ENCODE results near the gene SKAP1.
"Not testable (repeated sequence)": the region's sequence is repeated elsewhere in the genome, so short reads cannot be mapped to it uniquely, and the experiment has no call there.

Gene SKAP1

DNA sequence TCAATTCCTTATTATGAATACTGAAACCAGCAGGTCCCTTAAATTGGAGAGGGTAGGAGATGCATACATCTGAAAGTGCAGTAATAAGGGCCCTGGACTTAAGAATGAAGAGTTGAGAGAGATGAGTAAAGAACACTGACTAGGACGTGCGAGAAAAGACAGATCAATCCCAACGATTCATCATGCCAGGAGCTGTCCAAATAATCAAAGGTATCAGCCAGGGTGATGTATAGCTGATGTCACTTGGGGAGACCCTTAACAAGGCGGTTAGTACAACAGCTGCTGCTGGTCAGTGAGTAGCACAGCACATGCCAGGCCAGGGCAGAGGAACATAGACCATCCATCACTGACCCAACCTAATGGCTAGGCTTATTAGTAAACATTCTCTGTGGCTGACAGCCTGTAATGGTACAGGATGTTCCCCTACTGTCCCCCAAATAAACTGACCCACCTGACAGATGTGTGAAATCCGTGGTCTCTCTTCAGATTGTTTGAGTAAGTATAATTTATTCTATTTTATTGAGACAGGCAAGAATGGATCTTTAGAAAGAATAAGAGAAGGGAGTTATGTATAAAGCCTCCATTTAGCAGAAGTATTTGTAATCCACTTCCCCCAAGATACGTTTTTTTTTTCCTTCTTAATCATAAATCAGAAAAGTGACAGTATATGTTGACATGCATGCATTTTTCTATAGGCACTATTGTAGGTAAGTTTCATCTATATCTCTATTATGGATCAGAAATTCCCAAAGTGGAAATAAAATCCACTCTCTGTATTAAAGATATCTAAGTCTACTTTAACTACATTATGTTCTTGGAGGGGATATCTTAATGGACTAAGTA, 204.1 kb downstream of the SKAP1 start:
- no peak for TF ChIP-seq SPI1 (IDR thresholded peaks at IDR 0.05; ENCODE audit: low read depth, low read length)
- no peak for TF ChIP-seq POU2F2 (IDR thresholded peaks at IDR 0.05; ENCODE audit: low read depth, low read length)
- no peak for DNase-seq (ENCODE audit: insufficient read length, low spot score)
- FAIRE-seq = no peak

DNA sequence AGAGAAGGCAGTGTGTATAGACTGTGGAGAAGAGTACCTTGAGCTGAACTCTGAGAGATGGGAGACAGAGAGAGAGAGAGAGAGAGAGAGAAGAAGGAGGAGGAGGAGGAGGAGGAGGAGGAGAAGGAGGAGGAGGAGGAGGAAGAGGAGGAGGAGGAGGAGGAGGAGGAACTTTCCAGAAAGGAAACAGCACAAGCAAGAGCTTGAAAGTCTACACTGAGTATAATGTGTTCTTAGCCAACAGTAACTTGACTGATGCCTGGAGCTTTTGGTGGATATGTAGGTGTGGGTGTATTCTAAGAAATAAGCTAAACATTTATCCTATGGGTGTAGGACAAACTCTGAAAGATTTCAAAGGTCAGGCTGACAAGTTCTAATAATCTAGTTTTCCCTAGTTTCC, 206.1 kb downstream of the SKAP1 start:
- DNase-seq (ENCODE audit: insufficient read length, low spot score) = no peak
- no peak for FAIRE-seq
- TF ChIP-seq PAX5 (IDR thresholded peaks at IDR 0.05; ENCODE audit: insufficient read depth, low read length, severe bottlenecking) (no peak), TAF1 (IDR thresholded peaks at IDR 0.05; ENCODE audit: low read depth, low read length) (no peak), SPI1 (IDR thresholded peaks at IDR 0.05; ENCODE audit: low read depth, low read length) (no peak), POLR2AphosphoS5 (IDR thresholded peaks at IDR 0.05; ENCODE audit: low read depth, low read length) (no peak), POU2F2 (IDR thresholded peaks at IDR 0.05; ENCODE audit: low read depth, low read length) (no peak), POLR2A (IDR thresholded peaks at IDR 0.05; ENCODE audit: low read depth, low read length) (no peak)

DNA sequence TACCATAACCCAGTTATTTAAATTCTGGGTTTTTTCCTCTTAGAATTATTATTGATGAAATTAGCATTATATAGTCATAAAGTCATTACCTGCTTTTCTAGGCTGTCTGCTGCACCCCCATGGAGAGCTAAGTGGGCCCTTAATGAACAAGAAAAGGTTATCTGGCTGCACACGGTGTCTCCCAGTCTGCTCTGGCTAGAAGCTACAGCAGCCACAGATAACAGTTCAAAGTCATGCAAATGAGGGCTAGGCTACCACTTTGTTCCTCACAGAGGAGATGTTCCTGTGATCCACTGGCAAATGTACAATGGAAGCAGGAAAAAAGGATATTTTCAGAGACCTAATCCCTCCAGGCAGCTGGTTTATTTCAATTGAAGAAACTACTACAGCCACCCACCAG, 210.4 kb downstream of the SKAP1 start:
- TF ChIP-seq TAF1 (IDR thresholded peaks at IDR 0.05; ENCODE audit: low read depth, low read length) = no peak
- TF ChIP-seq SPI1 (IDR thresholded peaks at IDR 0.05; ENCODE audit: low read depth, low read length) = no peak
- no peak for TF ChIP-seq POLR2AphosphoS5 (IDR thresholded peaks at IDR 0.05; ENCODE audit: low read depth, low read length)
- no peak for TF ChIP-seq POLR2A (IDR thresholded peaks at IDR 0.05; ENCODE audit: low read depth, low read length)
- TF ChIP-seq PAX5 (IDR thresholded peaks at IDR 0.05; ENCODE audit: insufficient read depth, low read length, severe bottlenecking) = no peak
- no peak for TF ChIP-seq POU2F2 (IDR thresholded peaks at IDR 0.05; ENCODE audit: low read depth, low read length)
- FAIRE-seq (no peak), DNase-seq (ENCODE audit: insufficient read length, low spot score) (no peak)

DNA sequence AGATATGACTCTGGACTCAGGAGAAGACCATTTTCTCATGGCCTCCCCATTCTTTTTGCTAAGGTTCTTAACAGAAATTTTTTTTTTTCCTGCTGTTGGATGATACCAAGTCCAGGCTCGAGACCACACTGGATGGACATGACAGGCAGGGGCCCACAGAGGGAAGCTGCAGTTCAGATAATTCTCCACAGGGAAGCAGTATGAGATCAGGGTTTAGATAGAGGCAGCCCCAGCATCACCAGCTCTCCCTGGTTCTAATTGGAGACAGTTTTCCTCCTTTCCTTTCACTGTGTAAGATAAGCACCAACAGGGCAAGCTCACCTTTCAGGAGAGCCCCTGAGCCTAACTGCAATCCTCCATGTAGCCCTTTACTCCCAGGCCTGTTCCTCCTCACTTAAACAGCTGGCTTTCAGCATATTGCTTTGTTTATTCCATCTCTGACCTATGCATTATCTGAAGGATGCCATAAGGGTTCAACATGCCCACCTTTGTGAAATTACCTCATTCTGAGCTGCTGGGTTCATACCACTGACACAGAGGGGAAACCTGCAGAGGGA, 214.4 kb downstream of the SKAP1 start:
- DNase-seq (ENCODE audit: insufficient read length, low spot score) (no peak), FAIRE-seq (no peak)
- TF ChIP-seq PAX5 (IDR thresholded peaks at IDR 0.05; ENCODE audit: insufficient read depth, low read length, severe bottlenecking) (no peak), POLR2A (IDR thresholded peaks at IDR 0.05; ENCODE audit: low read depth, low read length) (no peak), TAF1 (IDR thresholded peaks at IDR 0.05; ENCODE audit: low read depth, low read length) (no peak), POLR2AphosphoS5 (IDR thresholded peaks at IDR 0.05; ENCODE audit: low read depth, low read length) (no peak), POU2F2 (IDR thresholded peaks at IDR 0.05; ENCODE audit: low read depth, low read length) (no peak)

DNA sequence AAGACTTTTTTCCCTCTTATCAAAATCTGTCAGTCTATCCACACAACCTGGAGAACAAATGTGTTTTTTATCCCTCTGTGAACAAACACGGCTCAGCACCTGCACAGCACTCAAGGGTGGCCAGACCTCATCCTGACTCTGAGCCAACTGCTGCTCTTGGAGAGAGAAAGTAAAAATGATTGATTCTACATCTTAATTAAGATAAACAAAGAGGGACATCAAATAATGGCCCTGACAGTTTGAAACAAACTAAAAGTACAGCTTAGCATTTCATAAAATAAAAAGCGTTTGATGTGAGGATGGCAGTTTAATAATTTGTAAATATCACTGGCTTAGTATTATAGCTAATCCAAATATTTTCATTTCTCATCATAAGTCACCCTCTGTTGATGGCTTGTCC, 216.2 kb downstream of the SKAP1 start:
- FAIRE-seq = no peak
- DNase-seq (ENCODE audit: insufficient read length, low spot score) = no peak
- TF ChIP-seq POLR2A (IDR thresholded peaks at IDR 0.05; ENCODE audit: low read depth, low read length) (no peak), POLR2AphosphoS5 (IDR thresholded peaks at IDR 0.05; ENCODE audit: low read depth, low read length) (no peak), PAX5 (IDR thresholded peaks at IDR 0.05; ENCODE audit: insufficient read depth, low read length, severe bottlenecking) (no peak)

DNA sequence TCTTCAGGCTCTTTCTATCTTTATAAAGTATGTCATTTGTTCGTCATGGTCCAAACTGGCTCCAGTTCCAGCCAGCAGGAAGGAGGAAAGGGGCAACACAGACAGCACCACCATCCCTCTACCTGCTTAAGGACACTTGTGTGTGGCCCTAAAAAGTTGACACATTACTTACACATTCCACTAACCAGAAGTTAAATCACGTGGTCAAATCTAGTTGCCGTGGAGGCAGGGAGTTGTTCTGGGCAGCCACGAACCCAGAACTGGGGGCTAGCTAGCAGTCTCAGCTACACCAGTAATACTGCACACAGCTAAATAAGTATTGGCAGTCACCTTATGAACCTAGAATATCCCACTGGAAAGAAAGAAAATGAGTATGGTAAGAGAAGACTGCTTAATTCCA, 218.2 kb downstream of the SKAP1 start:
- TF ChIP-seq POLR2A (IDR thresholded peaks at IDR 0.05; ENCODE audit: low read depth, low read length) (no peak), PAX5 (IDR thresholded peaks at IDR 0.05; ENCODE audit: insufficient read depth, low read length, severe bottlenecking) (no peak), TAF1 (IDR thresholded peaks at IDR 0.05; ENCODE audit: low read depth, low read length) (no peak), SPI1 (IDR thresholded peaks at IDR 0.05; ENCODE audit: low read depth, low read length) (no peak), POU2F2 (IDR thresholded peaks at IDR 0.05; ENCODE audit: low read depth, low read length) (no peak)
- no peak for DNase-seq (ENCODE audit: insufficient read length, low spot score)
- FAIRE-seq = no peak

DNA sequence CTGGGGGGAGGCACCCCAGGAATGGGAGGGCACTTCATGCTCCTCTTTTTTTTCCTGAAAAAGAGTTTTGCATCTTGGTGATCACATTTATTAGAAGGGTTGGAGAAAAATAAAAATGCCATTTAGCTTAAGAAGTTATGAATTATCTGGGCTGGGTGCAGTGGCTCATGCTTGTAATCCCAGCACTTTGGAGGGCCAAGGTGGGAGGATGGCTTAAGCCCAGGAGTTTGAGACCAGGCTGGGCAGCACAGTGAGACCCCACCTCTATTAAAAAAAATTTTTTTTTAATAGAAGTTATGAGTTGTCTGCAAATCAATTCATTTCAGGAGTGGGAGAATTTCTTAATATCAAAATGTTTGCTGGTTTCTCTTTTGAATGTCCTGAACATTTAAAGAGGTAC, 219.0 kb downstream of the SKAP1 start:
- DNase-seq (ENCODE audit: insufficient read length, low spot score) = no peak
- TF ChIP-seq POU2F2 (IDR thresholded peaks at IDR 0.05; ENCODE audit: low read depth, low read length) = no peak
- TF ChIP-seq POLR2AphosphoS5 (IDR thresholded peaks at IDR 0.05; ENCODE audit: low read depth, low read length) = no peak
- FAIRE-seq = no peak

DNA sequence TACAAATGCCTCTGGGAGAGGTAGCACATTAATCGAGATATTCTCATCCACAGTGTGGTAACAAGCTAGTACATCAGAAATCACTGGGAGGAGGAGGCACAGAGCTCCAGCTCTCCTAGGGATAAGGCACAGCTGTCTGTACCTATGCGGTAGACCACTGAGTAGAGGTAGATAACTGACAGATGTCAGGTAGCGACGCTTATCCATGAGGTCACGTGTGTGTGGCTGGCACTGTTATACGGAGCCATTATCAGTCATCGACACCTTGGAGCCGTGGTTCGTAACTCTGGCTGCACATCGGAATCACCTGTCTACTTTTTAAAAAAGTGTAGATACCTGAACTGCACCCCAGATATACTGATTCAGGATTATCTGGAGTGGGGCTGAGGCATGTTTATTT, 220.0 kb downstream of the SKAP1 start:
- no peak for DNase-seq (ENCODE audit: insufficient read length, low spot score)
- TF ChIP-seq POU2F2 (IDR thresholded peaks at IDR 0.05; ENCODE audit: low read depth, low read length) (no peak), TAF1 (IDR thresholded peaks at IDR 0.05; ENCODE audit: low read depth, low read length) (no peak), POLR2A (IDR thresholded peaks at IDR 0.05; ENCODE audit: low read depth, low read length) (no peak), SPI1 (IDR thresholded peaks at IDR 0.05; ENCODE audit: low read depth, low read length) (no peak), PAX5 (IDR thresholded peaks at IDR 0.05; ENCODE audit: insufficient read depth, low read length, severe bottlenecking) (no peak), POLR2AphosphoS5 (IDR thresholded peaks at IDR 0.05; ENCODE audit: low read depth, low read length) (no peak)
- no peak for FAIRE-seq

DNA sequence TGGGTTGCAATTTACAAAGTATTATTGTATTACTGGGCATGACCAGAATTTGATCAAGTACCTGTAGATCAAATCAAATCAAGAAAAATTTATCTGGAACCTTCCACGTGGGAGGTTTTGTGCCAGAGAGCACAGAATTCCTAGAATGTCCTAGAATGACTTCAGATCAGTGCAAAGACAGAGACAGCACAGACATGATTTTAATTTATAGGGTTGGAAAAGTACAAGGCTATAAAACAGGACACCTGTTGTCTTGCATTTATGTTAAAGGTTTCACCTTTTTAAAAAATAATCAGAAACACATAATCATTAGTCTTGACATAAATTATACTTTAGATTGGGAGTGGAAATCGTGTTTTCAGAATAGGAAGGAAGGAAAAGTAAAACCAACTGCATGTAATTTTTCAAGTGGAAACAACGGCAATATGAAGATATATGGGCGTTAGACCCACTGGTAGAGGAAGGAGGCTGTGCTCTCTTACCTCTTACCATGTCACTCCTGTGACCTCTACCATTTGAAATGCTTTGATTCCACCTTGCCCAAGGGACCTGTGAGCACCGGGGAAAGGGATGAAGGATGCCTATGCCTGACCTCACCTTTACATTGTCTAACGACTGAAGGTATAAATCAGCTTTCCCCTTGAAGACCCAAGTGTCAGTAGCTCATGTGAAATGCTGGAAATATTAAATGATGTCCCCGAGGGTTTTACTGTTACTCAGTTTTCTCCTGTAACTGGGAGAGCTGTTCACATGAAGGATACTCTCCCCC, 222.1 kb downstream of the SKAP1 start:
- FAIRE-seq = no peak
- TF ChIP-seq POU2F2 (IDR thresholded peaks at IDR 0.05; ENCODE audit: low read depth, low read length) = no peak
- TF ChIP-seq TAF1 (IDR thresholded peaks at IDR 0.05; ENCODE audit: low read depth, low read length) = no peak
- no peak for TF ChIP-seq SPI1 (IDR thresholded peaks at IDR 0.05; ENCODE audit: low read depth, low read length)
- no peak for TF ChIP-seq PAX5 (IDR thresholded peaks at IDR 0.05; ENCODE audit: insufficient read depth, low read length, severe bottlenecking)
- TF ChIP-seq POLR2AphosphoS5 (IDR thresholded peaks at IDR 0.05; ENCODE audit: low read depth, low read length) = no peak
- TF ChIP-seq POLR2A (IDR thresholded peaks at IDR 0.05; ENCODE audit: low read depth, low read length) = no peak
- no peak for DNase-seq (ENCODE audit: insufficient read length, low spot score)

DNA sequence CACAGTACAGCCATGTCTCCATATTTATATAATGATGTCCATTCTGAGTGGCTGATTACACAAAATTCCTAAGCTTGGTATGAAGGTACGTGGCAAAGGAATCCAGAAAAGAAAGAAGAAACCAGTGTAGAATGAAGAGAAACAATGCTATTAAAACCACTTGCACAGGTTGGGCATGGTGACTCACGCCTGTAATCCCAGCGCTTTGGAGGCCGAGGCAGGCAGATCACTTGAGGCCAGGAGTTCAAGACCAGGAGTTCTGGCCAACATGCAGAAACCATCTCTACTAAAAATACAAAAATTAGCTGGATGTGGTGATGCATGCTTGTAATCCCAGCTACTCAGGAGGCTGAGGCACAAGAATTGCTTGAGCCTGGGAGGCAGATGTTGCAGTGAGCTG, 223.0 kb downstream of the SKAP1 start:
- DNase-seq (ENCODE audit: insufficient read length, low spot score); FAIRE-seq: not testable (repeated sequence)
